ENCODE measurements around the gene CFD. TPM values are rescaled to one million over a fixed set of nuclear protein-coding genes. Genes with fewer than 3 reads are reported as not detected.

CFD gene
- total and polyA plus RNA-seq, 10 of the 15 experiments (the other 5 are each of a cell fraction or from before 2014, with no cell fraction given) = 0.05 to 1.1 (median 0.38) TPM; not detected in 4

DNA sequence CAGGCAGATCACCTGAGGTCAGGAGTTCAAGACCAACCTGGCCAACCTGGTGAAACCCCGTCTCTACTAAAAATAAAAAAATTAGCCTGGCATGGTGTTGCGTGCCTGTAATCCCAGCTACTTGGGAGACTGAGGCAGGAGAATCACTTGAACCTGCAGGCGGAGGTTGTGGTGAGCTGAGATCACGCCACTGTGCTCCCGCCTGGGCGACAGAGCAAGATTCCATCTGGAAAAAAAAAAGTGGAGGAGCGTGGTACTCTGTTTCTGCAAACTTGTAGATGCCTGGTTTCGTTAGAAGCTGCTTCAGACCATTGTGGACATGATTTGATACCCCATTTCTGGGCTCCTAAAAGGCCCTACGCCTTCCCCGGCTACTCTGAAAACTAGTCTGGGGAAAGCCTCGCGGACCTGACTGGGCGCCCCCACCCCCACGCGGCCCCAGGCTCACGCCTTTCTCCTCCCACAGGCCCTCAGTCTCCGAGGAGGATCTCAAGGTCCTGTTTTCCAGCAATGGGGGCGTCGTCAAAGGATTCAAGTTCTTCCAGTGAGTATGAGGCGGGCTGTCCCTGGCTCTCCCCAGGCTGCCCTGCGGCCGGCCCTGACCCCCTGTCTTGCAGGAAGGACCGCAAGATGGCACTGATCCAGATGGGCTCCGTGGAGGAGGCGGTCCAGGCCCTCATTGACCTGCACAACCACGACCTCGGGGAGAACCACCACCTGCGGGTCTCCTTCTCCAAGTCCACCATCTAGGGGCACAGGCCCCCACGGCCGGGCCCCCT is 49.2 kb upstream of the CFD start:
- WGBS (ENCODE audit: insufficient coverage, insufficient replicate concordance, low lambda C conversion rate, missing lambda C conversion rate) = 97% methylated on average over 30 of the region's 30 CpGs
- TF ChIP-seq KDM1A (IDR thresholded peaks at IDR 0.05; ENCODE audit: borderline replicate concordance) = no peak
- peak; percentile 67; the same call in 1 of the 2 replicates for TF ChIP-seq POLR2AphosphoS5 (IDR thresholded peaks at IDR 0.05; ENCODE audit: low read length)
- TF ChIP-seq, protein P1, sequence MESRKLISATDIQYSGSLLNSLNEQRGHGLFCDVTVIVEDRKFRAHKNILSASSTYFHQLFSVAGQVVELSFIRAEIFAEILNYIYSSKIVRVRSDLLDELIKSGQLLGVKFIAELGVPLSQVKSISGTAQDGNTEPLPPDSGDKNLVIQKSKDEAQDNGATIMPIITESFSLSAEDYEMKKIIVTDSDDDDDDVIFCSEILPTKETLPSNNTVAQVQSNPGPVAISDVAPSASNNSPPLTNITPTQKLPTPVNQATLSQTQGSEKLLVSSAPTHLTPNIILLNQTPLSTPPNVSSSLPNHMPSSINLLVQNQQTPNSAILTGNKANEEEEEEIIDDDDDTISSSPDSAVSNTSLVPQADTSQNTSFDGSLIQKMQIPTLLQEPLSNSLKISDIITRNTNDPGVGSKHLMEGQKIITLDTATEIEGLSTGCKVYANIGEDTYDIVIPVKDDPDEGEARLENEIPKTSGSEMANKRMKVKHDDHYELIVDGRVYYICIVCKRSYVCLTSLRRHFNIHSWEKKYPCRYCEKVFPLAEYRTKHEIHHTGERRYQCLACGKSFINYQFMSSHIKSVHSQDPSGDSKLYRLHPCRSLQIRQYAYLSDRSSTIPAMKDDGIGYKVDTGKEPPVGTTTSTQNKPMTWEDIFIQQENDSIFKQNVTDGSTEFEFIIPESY (IDR thresholded peaks at IDR 0.05) = peak; percentile 18; the same call in 1 of the 2 replicates
- no peak for FAIRE-seq
- Histone ChIP-seq H3K36me3 (ENCODE audit: control insufficient read depth in 2 of 2, insufficient read depth in 2 of 2, low read length in 1 of 2) (peaks cover 33 to 43% of the 10 kb centered on the region in 2 experiments; a peak in 3 of 4 replicates), H3K9ac (ENCODE audit: control insufficient read depth, insufficient read depth, low read length) (no peak overlapping the region), H3K4me3 (no peak overlapping the region), H4K20me1 (ENCODE audit: control insufficient read depth, insufficient read depth) (no peaks in the 10 kb centered on the region; the same call in 1 of the 2 replicates), H3K79me2 (ENCODE audit: control insufficient read depth, insufficient read depth, low read length) (peaks cover 6% of the 10 kb centered on the region), H3K9me3 (replicated peaks; ENCODE audit: control insufficient read depth, insufficient read depth, low read length) (no peaks in the 10 kb centered on the region; the same call in 2 of the 3 replicates), H3K4me1 (ENCODE audit: control insufficient read depth, insufficient read depth, low read length) (no peaks in the 10 kb centered on the region), H3K27ac (ENCODE audit: control insufficient read depth, insufficient read depth) (no peak overlapping the region), H3K27me3 (replicated peaks in 1 of 2; ENCODE audit: control insufficient read depth in 2 of 2, insufficient read depth in 2 of 2, low read length in 1 of 2) (no peaks in the 10 kb centered on the region), H3K4me2 (ENCODE audit: control insufficient read depth, insufficient read depth) (no peak overlapping the region), H2AFZ (ENCODE audit: control insufficient read depth, low read depth, low read length) (no peak overlapping the region)
- ChIA-PET RAD21 (ENCODE audit: unreplicated experiment) (no interaction called here), SMC1A (ENCODE audit: uncharacterized antibody, unreplicated experiment) (no interaction called here), CTCF (no interaction called here), POLR2A (interaction anchor here (0.6 kb wide), 1 partner anchor 547 kb away, joined by 3 read pairs; no protein-coding TSS in a partner anchor)
- BruUV-seq (replicated peaks) = no TSS peak
- intact Hi-C loops (cut with micrococcal nuclease; ENCODE audit: unreplicated experiment) (no loop called here), in situ Hi-C loops (cut with MboI) (no loop called here)
- ATAC-seq = no peak
- no peak for DNase-seq (ENCODE audit: low read depth, low spot score)
